ENCODE measurements around the gene HUS1.

The HUS1 gene

DNA sequence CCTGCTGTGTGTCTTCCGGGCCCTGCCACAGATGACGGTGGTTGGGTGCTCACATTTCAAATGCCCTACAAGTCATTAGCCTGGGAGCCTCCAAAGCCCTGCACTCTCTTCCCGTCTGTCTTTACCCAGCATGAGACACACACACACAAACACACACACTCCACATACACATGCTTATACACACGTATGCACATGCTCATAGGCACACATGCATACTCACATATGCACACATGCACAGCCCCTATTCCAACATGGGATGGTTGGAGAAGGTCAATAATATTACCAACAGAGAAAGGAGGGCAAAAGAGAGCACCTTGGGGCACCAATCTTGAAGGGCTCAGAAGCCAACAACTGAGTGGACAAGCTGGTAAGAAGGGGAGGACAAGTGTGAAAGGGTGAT lies 30.5 kb upstream of the HUS1 start:
- Histone ChIP-seq H3K27me3 (ENCODE audit: insufficient read depth, low read length, poor library complexity) (no peaks in the 10 kb centered on the region), H3K79me2 (ENCODE audit: insufficient read depth, low read length) (no peaks in the 10 kb centered on the region), H2AFZ (ENCODE audit: low read depth, low read length) (no peak overlapping the region), H3K9ac (ENCODE audit: low read depth, low read length) (no peak overlapping the region), H3K4me2 (ENCODE audit: insufficient read depth, low read length) (no peak overlapping the region), H3K36me3 (ENCODE audit: insufficient read depth, low read length) (no peaks in the 10 kb centered on the region), H3K9me3 (ENCODE audit: insufficient read depth, low read length, severe bottlenecking) (peaks cover 3% of the 10 kb centered on the region), H3K4me3 (ENCODE audit: low read depth in 1 of 2, low read length in 2 of 2) (no peak overlapping the region), H3K27ac (ENCODE audit: low read length) (no peak overlapping the region), H3K4me1 (ENCODE audit: insufficient read depth, low read length) (no peaks in the 10 kb centered on the region), H4K20me1 (ENCODE audit: insufficient read depth, low read length) (no peaks in the 10 kb centered on the region)
- DNase-seq = no peak
- ATAC-seq (ENCODE audit: insufficient read depth, low read depth) = no peak
- TF ChIP-seq EZH2 (IDR thresholded peaks at IDR 0.05; ENCODE audit: borderline replicate concordance, low read depth, low read length, severe bottlenecking) = no peak
- TF ChIP-seq, protein P1, sequence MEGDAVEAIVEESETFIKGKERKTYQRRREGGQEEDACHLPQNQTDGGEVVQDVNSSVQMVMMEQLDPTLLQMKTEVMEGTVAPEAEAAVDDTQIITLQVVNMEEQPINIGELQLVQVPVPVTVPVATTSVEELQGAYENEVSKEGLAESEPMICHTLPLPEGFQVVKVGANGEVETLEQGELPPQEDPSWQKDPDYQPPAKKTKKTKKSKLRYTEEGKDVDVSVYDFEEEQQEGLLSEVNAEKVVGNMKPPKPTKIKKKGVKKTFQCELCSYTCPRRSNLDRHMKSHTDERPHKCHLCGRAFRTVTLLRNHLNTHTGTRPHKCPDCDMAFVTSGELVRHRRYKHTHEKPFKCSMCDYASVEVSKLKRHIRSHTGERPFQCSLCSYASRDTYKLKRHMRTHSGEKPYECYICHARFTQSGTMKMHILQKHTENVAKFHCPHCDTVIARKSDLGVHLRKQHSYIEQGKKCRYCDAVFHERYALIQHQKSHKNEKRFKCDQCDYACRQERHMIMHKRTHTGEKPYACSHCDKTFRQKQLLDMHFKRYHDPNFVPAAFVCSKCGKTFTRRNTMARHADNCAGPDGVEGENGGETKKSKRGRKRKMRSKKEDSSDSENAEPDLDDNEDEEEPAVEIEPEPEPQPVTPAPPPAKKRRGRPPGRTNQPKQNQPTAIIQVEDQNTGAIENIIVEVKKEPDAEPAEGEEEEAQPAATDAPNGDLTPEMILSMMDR (IDR thresholded peaks at IDR 0.05; ENCODE audit: borderline replicate concordance, extremely low read depth, low read length, poor library complexity, severe bottlenecking) = no peak

- DNase-seq = no peak
- H3K4me1 ChIP-seq (ENCODE audit: insufficient read depth, low read length) = no peaks in the 10 kb centered on the region
- no peaks in the 10 kb centered on the region for H3K27me3 ChIP-seq (ENCODE audit: insufficient read depth, low read length, poor library complexity)
- H4K20me1 ChIP-seq (ENCODE audit: insufficient read depth, low read length) = no peaks in the 10 kb centered on the region
- TF ChIP-seq, protein P1 (IDR thresholded peaks at IDR 0.05; ENCODE audit: borderline replicate concordance, extremely low read depth, low read length, poor library complexity, severe bottlenecking) = no peak
- TF ChIP-seq EZH2 (IDR thresholded peaks at IDR 0.05; ENCODE audit: borderline replicate concordance, low read depth, low read length, severe bottlenecking) = no peak
- peaks cover 3% of the 10 kb centered on the region for H3K9me3 ChIP-seq (ENCODE audit: insufficient read depth, low read length, severe bottlenecking)
- H3K27ac ChIP-seq (ENCODE audit: low read length) = no peak overlapping the region
- no peaks in the 10 kb centered on the region for H3K79me2 ChIP-seq (ENCODE audit: insufficient read depth, low read length)
- H2AFZ ChIP-seq (ENCODE audit: low read depth, low read length) = no peak overlapping the region
- no peak for ATAC-seq (ENCODE audit: insufficient read depth, low read depth)
- no peak overlapping the region for H3K4me2 ChIP-seq (ENCODE audit: insufficient read depth, low read length)
- H3K9ac ChIP-seq (ENCODE audit: low read depth, low read length) = no peak overlapping the region
- H3K4me3 ChIP-seq (ENCODE audit: low read depth in 1 of 2, low read length in 2 of 2) = no peak overlapping the region
- H3K36me3 ChIP-seq (ENCODE audit: insufficient read depth, low read length) = no peaks in the 10 kb centered on the region
These were observed 29.8 kb upstream of the HUS1 start for GRCh38 chr7:48009257-48009656.

- ATAC-seq (ENCODE audit: insufficient read depth, low read depth) (no peak), DNase-seq (no peak)
- no peaks in the 10 kb centered on the region for H3K79me2 ChIP-seq (ENCODE audit: insufficient read depth, low read length)
- H3K27ac ChIP-seq (ENCODE audit: low read length) = no peak overlapping the region
- no peak overlapping the region for H3K9ac ChIP-seq (ENCODE audit: low read depth, low read length)
- H4K20me1 ChIP-seq (ENCODE audit: insufficient read depth, low read length) = no peaks in the 10 kb centered on the region
- H3K4me1 ChIP-seq (ENCODE audit: insufficient read depth, low read length) = no peaks in the 10 kb centered on the region
- H3K4me2 ChIP-seq (ENCODE audit: insufficient read depth, low read length) = no peak overlapping the region
- no peak for TF ChIP-seq EZH2 (IDR thresholded peaks at IDR 0.05; ENCODE audit: borderline replicate concordance, low read depth, low read length, severe bottlenecking)
- TF ChIP-seq, protein P1 (IDR thresholded peaks at IDR 0.05; ENCODE audit: borderline replicate concordance, extremely low read depth, low read length, poor library complexity, severe bottlenecking) = no peak
- no peaks in the 10 kb centered on the region for H3K27me3 ChIP-seq (ENCODE audit: insufficient read depth, low read length, poor library complexity)
- no peak overlapping the region for H3K4me3 ChIP-seq (ENCODE audit: low read depth in 1 of 2, low read length in 2 of 2)
- H2AFZ ChIP-seq (ENCODE audit: low read depth, low read length) = no peak overlapping the region
- H3K36me3 ChIP-seq (ENCODE audit: insufficient read depth, low read length) = no peaks in the 10 kb centered on the region
- peaks cover 3% of the 10 kb centered on the region for H3K9me3 ChIP-seq (ENCODE audit: insufficient read depth, low read length, severe bottlenecking)
These were observed 27.5 kb upstream of the HUS1 start for GRCh38 chr7:48006866-48007265.

DNA sequence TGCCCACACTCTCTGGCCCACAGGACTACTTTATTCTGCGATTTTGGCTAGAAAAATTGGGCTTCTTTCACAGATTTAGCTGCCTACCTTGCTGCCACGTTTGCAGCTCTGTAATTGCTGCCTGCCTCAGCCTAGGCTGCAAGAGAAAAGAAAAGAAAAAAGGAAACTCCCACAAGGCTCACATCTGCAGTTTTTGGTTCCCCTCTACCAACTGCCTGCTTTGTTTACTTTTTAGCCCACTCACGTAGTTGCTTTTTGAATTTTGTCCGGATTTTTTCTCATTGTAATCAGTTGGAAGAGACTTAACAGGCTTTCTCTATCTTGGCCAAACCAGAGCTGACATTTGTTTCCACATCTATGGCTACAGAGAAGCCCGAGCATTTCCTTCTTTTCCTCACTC lies 25.2 kb upstream of the HUS1 start:
- H3K27ac ChIP-seq (ENCODE audit: low read length) = no peak overlapping the region
- H3K36me3 ChIP-seq (ENCODE audit: insufficient read depth, low read length) = no peaks in the 10 kb centered on the region
- no peak overlapping the region for H3K4me2 ChIP-seq (ENCODE audit: insufficient read depth, low read length)
- H2AFZ ChIP-seq (ENCODE audit: low read depth, low read length) = no peak overlapping the region
- no peaks in the 10 kb centered on the region for H4K20me1 ChIP-seq (ENCODE audit: insufficient read depth, low read length)
- no peaks in the 10 kb centered on the region for H3K27me3 ChIP-seq (ENCODE audit: insufficient read depth, low read length, poor library complexity)
- H3K4me1 ChIP-seq (ENCODE audit: insufficient read depth, low read length) = no peaks in the 10 kb centered on the region
- H3K79me2 ChIP-seq (ENCODE audit: insufficient read depth, low read length) = no peaks in the 10 kb centered on the region
- DNase-seq (no peak), ATAC-seq (ENCODE audit: insufficient read depth, low read depth) (no peak)
- H3K4me3 ChIP-seq (ENCODE audit: low read depth in 1 of 2, low read length in 2 of 2) = no peak overlapping the region
- TF ChIP-seq EZH2 (IDR thresholded peaks at IDR 0.05; ENCODE audit: borderline replicate concordance, low read depth, low read length, severe bottlenecking) = no peak
- TF ChIP-seq, protein P1 (IDR thresholded peaks at IDR 0.05; ENCODE audit: borderline replicate concordance, extremely low read depth, low read length, poor library complexity, severe bottlenecking) = no peak
- no peak overlapping the region for H3K9ac ChIP-seq (ENCODE audit: low read depth, low read length)
- H3K9me3 ChIP-seq (ENCODE audit: insufficient read depth, low read length, severe bottlenecking) = peaks cover 3% of the 10 kb centered on the region

All from DND-41 (cell line).